Testis (tissue), 2 donors: ENCODE measurements around the gene ESR2.

ENCODE experiments used
- POLR2A ChIP-seq: fragments of 450-650 bp; IDR thresholded peaks from one replicate; pipeline ENCODE4 v1.6.1; 2017; ENCODE audit warnings: antibody characterized with exemption, mild to moderate bottlenecking, moderate library complexity
- TF ChIP-seq, protein P1 (sequence below), 3 experiments: fragments of 450-650 bp in 2 of 3; fragments of 200-600 bp in 1 of 3; sonication (generic) in 1 of 3; IDR thresholded peaks; one replicate each; pipeline ENCODE4 v1.5.1; 2016 to 2019; ENCODE audit warnings: antibody characterized with exemption in 3 of 3, mild to moderate bottlenecking in 2 of 3, moderate library complexity in 1 of 3

DNA sequence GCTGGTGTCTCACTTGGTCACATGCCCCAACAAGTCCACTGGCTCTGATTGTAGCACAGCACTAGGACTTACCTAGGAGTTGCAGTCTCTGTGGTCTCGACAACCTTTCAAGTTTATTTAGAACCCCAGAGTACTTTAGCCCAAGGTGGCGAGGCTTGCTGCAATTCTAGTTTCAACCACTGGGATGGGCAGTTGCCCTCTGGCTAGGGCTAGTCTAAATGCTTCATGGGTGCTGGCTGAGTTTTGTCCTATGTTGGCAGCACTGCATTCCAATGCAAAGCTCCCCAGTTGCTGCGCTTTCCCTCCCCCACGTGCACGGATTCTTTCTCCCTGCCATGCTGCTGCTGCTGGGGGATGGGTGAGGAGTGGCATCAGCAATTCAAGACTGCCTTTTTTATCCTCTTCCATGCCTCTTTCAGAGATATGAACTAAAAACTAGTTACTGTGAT is 233.5 kb downstream of the ESR2 start:
- TF ChIP-seq, protein P1, sequence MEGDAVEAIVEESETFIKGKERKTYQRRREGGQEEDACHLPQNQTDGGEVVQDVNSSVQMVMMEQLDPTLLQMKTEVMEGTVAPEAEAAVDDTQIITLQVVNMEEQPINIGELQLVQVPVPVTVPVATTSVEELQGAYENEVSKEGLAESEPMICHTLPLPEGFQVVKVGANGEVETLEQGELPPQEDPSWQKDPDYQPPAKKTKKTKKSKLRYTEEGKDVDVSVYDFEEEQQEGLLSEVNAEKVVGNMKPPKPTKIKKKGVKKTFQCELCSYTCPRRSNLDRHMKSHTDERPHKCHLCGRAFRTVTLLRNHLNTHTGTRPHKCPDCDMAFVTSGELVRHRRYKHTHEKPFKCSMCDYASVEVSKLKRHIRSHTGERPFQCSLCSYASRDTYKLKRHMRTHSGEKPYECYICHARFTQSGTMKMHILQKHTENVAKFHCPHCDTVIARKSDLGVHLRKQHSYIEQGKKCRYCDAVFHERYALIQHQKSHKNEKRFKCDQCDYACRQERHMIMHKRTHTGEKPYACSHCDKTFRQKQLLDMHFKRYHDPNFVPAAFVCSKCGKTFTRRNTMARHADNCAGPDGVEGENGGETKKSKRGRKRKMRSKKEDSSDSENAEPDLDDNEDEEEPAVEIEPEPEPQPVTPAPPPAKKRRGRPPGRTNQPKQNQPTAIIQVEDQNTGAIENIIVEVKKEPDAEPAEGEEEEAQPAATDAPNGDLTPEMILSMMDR (IDR thresholded peaks at IDR 0.05) = peak; percentile 46 to 62 (median 49)
- TF ChIP-seq POLR2A = no peak
